Uterus (tissue), 4 donors: Measurements from ENCODE around the gene KBTBD12. TPM values are rescaled to one million over a fixed set of nuclear protein-coding genes. Genes with fewer than 3 reads are reported as not detected.
"Not testable (repeated sequence)": the region's sequence is repeated elsewhere in the genome, so short reads cannot be mapped to it uniquely, and the experiment has no call there.

Source experiments
- DNase-seq, 2 donors: peaks; one replicate each; pipeline ENCODE4 v3.0.0-alpha.2; 2019 to 2020
- H3K27ac ChIP-seq, 2 donors: fragments of 200-600 bp; sonication (generic); 1 replicate in 1 of 2; 2 replicates in 1 of 2; pipeline ENCODE4 v1.5.1; 2016 to 2018
- H3K27me3 ChIP-seq, 2 donors: fragments of 200-600 bp; sonication (generic); one replicate each; pipeline ENCODE4 v1.5.1; 2018 to 2019; ENCODE audit warnings: control low read depth in 1 of 2
- H3K36me3 ChIP-seq, 2 donors: fragments of 200-600 bp; sonication (generic); one replicate each; pipeline ENCODE4 v1.5.1; 2019; ENCODE audit warnings: control low read depth in 1 of 2
- H3K4me1 ChIP-seq, 2 donors: fragments of 200-600 bp; sonication (generic); one replicate each; pipeline ENCODE4 v1.5.1; 2018 to 2019; ENCODE audit warnings: control low read depth in 1 of 2
- H3K4me3 ChIP-seq, 2 donors: fragments of 200-600 bp; sonication (generic); 1 replicate in 1 of 2; 2 replicates in 1 of 2; pipeline ENCODE4 v1.5.1; 2018 to 2019; ENCODE audit warnings: mild to moderate bottlenecking in 1 of 2
- H3K9me3 ChIP-seq, 2 donors: fragments of 200-600 bp; sonication (generic); one replicate each; pipeline ENCODE4 v1.5.1; 2019; ENCODE audit warnings: control low read depth in 1 of 2
- POLR2A ChIP-seq, 2 donors: fragments of 450-650 bp; IDR thresholded peaks; one replicate each; pipeline ENCODE4 v1.6.1; 2016; ENCODE audit warnings: antibody characterized with exemption in 2 of 2, mild to moderate bottlenecking in 1 of 2, moderate library complexity in 1 of 2
- intact Hi-C: fragments of 100-400 bp; cut with DNase I; formaldehyde crosslinking; loops from one replicate; pipeline ENCODE4 v1.15.1; 2023; ENCODE audit warnings: low total_unique reads
- total RNA-seq, 4 donors: library from RNA; depleted of rRNA in 3 of 4; stranded (reverse); fragments of >200 nt in 3 of 4; gene quantifications; one replicate each; pipeline versions ENCODE4 v1.1.0 to v1.2.4, GENCODE V29; 2014 to 2023
- TF ChIP-seq, protein P1 (sequence below), 4 experiments: fragments of 200-600 bp in 2 of 4; fragments of 450-650 bp in 2 of 4; sonication (generic) in 2 of 4; IDR thresholded peaks; one replicate each; pipeline ENCODE4 v1.5.1; 2016 to 2019; ENCODE audit warnings: antibody characterized with exemption in 4 of 4, mild to moderate bottlenecking in 2 of 4, moderate library complexity in 1 of 4
- donor health status: DM: yes; HTN: yes; CAD: no.

Gene KBTBD12
- total RNA-seq, 4 donors from 2014 or later = 0.59 to 2.8 (median 2.1) TPM; not detected in 1

DNA sequence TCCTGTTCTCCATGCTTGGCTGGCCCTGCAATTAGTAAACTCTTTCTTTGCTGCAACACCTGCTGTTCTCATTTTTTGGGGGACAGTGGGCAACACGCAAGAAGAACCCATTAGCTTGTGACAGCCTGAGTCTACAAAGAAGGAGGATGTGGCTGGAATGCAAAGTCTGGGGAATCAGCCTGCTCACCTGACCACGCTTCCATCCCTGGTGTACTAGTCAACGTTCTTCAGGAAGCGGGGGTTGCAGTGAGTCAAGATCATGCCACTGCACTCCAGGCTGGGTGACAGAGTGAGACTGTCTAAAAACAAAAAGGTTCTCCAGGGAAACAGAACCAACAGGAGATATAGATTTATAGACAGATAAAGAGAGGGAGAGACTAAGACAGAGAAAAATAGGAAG, 27.7 kb upstream of the KBTBD12 start:
- Histone ChIP-seq H3K27ac (no peak overlapping the region), H3K36me3 (no peaks in the 10 kb centered on the region), H3K4me1 (peaks cover 0 to 3% of the 10 kb centered on the region in 2 donors), H3K4me3 (no peak overlapping the region), H3K27me3 (no peaks in the 10 kb centered on the region), H3K9me3 (no peaks in the 10 kb centered on the region)
- TF ChIP-seq, protein P1, sequence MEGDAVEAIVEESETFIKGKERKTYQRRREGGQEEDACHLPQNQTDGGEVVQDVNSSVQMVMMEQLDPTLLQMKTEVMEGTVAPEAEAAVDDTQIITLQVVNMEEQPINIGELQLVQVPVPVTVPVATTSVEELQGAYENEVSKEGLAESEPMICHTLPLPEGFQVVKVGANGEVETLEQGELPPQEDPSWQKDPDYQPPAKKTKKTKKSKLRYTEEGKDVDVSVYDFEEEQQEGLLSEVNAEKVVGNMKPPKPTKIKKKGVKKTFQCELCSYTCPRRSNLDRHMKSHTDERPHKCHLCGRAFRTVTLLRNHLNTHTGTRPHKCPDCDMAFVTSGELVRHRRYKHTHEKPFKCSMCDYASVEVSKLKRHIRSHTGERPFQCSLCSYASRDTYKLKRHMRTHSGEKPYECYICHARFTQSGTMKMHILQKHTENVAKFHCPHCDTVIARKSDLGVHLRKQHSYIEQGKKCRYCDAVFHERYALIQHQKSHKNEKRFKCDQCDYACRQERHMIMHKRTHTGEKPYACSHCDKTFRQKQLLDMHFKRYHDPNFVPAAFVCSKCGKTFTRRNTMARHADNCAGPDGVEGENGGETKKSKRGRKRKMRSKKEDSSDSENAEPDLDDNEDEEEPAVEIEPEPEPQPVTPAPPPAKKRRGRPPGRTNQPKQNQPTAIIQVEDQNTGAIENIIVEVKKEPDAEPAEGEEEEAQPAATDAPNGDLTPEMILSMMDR (IDR thresholded peaks at IDR 0.05) = no peak
- intact Hi-C loops = no loop called here
- DNase-seq = no peak

DNA sequence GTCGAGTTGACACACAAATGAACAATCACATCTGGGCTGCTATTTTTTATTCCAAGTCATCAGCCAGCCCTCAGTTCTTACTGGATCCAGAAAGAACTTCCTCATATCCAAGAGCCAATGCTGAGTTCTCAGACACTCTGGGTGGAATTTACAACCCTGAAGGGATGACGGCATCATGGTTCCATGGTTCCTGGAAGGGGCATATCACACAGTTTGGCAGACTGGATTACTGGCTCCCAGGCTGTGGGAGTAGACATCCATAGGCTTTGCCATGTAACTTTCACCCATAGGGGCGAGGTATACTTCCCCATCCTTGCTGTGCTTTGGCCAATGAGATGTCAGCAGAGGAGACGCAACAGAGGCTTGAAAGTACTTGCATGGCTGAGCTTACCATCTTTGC, 26.9 kb upstream of the KBTBD12 start:
- H3K4me3 ChIP-seq = no peak overlapping the region
- no peaks in the 10 kb centered on the region for H3K9me3 ChIP-seq
- DNase-seq = no peak
- intact Hi-C loops = no loop called here
- no peak for TF ChIP-seq POLR2A (IDR thresholded peaks at IDR 0.05)
- TF ChIP-seq, protein P1 (IDR thresholded peaks at IDR 0.05) = no peak
- no peaks in the 10 kb centered on the region for H3K27me3 ChIP-seq
- peaks cover 0 to 3% of the 10 kb centered on the region in 2 donors for H3K4me1 ChIP-seq
- H3K27ac ChIP-seq = peak overlapping the region in 1 of 2 donors; percentile 39
- no peaks in the 10 kb centered on the region for H3K36me3 ChIP-seq

DNA sequence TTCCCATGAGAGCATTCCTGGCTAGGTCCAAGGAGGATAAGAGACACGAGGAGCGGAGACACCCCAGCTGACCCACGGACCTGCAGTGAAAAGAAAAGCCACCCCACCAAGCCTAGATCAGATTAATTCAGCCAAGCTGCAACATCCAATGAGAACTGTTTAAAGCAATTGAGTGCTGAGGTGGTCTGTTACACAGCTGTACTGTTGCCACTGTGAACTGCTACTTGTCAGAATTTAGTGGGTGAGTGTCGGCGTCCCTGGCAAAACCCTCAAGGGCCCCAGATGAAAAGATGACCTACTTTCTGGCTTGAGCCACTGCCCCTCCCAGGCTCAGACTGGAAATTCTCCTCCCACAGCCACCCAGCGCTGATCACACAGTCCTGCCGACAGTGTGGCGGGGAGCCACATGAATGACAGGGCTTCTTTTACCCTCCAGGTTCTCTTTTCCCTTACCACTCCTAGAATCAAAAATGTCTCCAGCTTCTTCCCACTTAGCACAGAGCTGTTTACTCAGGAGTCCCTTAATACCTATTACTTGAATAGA, 26.4 kb upstream of the KBTBD12 start:
- Histone ChIP-seq H3K4me1 (peaks cover 0 to 3% of the 10 kb centered on the region in 2 donors), H3K27me3 (no peaks in the 10 kb centered on the region), H3K9me3 (no peaks in the 10 kb centered on the region), H3K4me3 (no peak overlapping the region), H3K36me3 (no peaks in the 10 kb centered on the region), H3K27ac (peak overlapping the region; percentile 33 to 39)
- peak in 1 of 2 donors; percentile 50 for DNase-seq
- TF ChIP-seq POLR2A (IDR thresholded peaks at IDR 0.05) = no peak
- TF ChIP-seq, protein P1 (IDR thresholded peaks at IDR 0.05) = no peak
- intact Hi-C loops = no loop called here

DNA sequence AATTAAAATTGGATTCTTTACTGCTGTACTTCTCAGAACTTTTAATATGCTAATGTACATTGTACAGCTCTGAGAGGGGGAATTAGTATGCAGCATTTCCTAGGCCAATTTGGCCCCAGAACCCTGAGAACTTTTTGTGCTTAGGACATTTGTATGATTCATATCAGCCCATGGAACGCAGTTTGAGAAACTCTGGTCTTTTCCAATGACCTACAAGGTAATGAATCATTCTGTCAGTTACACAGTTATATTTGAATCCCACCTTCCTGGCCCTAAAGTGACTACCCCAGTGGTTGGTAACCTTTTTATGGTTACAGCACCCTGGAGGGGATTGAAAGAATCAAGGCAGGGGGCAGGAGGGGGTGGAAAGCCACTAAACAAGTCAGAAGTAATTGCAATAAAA, 25.6 kb upstream of the KBTBD12 start:
- H3K36me3 ChIP-seq = no peaks in the 10 kb centered on the region
- intact Hi-C loops = no loop called here
- peak; percentile 35 to 50 for DNase-seq
- H3K9me3 ChIP-seq = no peaks in the 10 kb centered on the region
- peak overlapping the region; percentile 16 to 33 for H3K27ac ChIP-seq
- no peak overlapping the region for H3K4me3 ChIP-seq
- TF ChIP-seq, protein P1 (IDR thresholded peaks at IDR 0.05) = no peak
- no peak for TF ChIP-seq POLR2A (IDR thresholded peaks at IDR 0.05)
- peaks cover 0 to 3% of the 10 kb centered on the region in 2 donors for H3K4me1 ChIP-seq
- no peaks in the 10 kb centered on the region for H3K27me3 ChIP-seq

DNA sequence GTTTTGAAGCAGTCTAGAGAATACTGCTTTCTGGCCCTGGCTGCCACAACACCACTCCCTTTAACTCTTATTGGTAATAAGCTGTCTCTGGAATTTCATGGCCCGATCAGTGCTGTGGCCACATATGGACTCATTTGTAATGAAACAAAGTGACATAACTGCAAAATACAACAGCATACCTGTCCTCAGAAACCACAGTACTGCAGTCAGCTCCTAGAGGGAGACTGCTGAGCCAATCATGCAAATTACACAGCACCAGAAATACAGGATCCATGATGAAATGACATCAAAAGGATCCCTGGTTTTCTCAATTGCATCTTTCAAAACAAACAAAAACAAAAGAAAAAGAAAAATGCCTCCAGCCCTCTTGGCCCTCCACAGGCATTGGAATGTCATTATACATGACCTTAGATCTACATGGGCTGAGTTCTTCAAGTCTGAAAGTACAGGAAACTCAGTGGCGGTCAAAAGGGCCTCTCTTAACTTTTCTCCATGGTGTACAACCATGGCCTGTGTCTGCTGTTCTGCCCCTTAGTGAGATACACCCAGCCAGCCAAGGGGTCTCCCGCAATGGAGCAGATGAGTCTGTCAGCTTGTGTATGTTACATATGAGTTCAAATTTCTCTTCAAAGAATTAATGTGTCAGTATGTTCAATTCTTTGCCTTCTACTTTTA, 24.9 kb upstream of the KBTBD12 start:
- H3K36me3 ChIP-seq = no peaks in the 10 kb centered on the region
- H3K9me3 ChIP-seq = no peaks in the 10 kb centered on the region
- no peak for TF ChIP-seq POLR2A (IDR thresholded peaks at IDR 0.05)
- TF ChIP-seq, protein P1 (IDR thresholded peaks at IDR 0.05) = no peak
- H3K27me3 ChIP-seq = no peaks in the 10 kb centered on the region
- no peak for DNase-seq
- intact Hi-C loops = no loop called here
- H3K4me3 ChIP-seq = no peak overlapping the region
- peaks cover 0 to 3% of the 10 kb centered on the region in 2 donors for H3K4me1 ChIP-seq
- peak overlapping the region; percentile 16 to 33 for H3K27ac ChIP-seq

DNA sequence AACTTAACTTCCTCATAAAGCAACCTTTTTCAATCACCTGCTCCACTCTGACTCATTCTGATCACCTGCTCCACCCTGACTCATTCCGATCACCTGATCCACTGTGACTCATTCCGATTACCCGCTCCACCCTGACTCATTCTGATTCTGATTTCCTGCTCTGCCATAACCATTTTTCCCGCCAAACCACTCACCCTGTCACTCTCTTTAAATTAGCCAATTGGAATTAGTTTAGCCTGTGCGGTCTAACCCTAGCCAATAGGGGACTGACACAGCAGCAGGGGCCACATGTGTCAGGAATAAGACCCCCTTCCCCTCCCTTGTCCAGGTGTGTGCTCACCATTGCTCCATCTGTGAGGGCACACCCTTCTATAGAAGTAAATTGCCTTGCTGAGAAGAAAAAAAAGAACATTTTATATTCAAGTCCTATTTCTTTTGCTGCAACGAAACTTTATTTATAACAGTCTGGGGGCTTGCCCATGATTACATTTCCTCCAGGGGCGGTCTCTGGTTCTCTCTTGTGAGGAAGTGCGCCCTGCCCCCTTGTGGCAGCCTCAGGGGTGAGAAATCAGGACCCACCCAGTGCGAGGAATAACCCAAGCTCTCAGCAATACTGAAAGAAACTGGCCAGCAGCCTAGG, 24.3 kb upstream of the KBTBD12 start:
- peak overlapping the region in 1 of 2 donors; percentile 16 for H3K27ac ChIP-seq
- H3K9me3 ChIP-seq, H3K4me3 ChIP-seq, H3K36me3 ChIP-seq, H3K4me1 ChIP-seq, DNase-seq, intact Hi-C loops, H3K27me3 ChIP-seq: not testable (repeated sequence)
